GM19351 (cell line): ENCODE data around the gene RFX4.

Experiments used
- ATAC-seq: cut with Tn5 transposase; IDR thresholded peaks from one replicate; pipeline ENCODE4 v1.9.1; 2021; ENCODE audit warnings: mild to moderate bottlenecking, moderate library complexity; ENCODE audit not compliant: unreplicated experiment

Gene RFX4

DNA sequence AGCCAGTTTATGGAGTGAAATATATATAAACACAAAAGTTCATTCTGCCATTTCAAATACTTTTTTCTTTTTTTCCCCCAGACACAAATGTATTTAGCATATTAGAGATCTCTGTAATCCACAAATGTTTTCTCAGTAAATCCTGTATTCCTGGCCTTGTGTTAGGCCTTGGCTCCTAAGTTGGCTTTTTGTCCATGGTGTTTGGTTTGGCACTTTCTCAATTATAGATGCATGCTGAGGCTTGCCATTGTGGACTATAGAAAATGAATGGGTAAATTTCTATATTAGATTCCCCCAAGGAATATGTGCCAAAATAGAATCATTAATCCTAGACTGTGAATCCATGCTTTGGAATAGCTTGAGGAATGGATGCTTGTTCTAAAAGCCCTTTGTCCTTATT lies 208.7 kb downstream of the RFX4 start:
- no peak for ATAC-seq

DNA sequence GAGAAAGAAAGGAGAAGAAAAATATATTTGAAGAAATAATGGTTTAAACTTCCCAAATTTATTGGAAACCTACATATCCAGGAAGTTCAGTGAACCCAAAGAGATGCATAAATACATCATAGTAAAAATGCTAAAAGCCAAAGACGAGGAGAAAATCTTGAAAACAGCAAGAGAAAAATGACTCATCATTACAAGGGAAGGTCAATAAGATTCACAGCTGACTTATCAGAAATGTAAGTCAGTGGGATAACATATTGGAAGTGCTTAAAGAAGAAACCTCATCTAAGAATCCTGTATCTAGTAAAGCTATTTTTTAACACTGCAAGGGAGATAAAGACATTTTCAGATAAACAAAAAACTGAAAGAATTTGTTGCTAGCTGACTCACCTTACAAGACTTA lies 211.6 kb downstream of the RFX4 start:
- ATAC-seq: no peak

DNA sequence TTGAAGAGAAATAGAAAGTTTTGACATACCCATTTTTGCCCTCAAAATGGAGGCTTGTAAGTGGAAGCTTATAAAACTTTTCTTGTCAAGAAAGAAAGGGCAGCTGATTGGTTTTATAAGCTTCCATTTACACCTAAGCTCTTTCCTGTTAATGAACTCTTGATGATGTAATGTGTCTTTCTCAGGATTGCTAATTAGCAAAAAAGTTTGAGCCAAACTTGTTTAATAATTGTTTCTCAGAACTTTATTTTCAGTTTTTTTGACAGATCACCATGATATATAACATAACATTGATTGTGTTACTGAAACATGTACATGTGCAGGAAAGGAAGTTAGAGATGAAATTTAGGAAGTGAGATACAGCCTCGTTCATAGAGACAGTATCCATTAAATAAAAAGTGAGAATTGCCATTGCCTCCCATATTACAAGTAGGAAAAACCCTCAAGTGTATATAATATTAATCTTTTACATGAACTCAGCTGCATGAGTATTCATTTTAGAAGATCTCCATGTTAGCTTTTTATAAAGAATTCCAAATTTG lies 218.4 kb downstream of the RFX4 start:
- ATAC-seq: no peak

DNA sequence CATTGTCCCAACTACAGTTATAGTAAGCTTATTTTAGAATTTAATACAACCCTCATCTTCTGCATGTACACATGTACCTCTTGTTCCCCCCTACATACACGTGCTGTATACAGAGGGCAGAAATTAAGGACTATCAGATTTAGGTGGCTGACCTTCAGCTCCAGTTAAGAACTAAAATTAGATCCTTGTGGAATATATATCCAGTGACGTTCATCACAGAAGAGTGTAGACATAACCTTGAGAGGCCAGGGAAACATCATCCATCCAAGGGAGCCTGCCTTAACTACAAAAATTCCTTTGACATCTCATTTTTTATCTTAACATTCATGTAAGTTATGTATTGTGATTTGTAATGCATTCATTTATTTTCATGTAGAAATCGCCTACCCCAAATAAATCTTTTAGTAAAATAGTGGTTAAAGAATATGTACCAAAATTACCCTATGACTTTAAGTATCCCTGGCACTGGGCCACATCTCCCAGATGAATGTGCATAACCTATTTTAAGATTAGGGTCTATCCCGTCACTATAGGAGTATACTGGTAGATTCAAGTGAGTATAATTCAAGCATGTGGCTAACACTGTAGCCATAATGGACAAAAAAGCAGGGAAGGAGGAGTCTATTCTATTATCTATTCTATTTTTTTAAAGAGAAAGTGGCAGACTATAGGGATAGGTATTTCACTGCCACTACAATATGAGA lies 219.2 kb downstream of the RFX4 start:
- no peak for ATAC-seq

DNA sequence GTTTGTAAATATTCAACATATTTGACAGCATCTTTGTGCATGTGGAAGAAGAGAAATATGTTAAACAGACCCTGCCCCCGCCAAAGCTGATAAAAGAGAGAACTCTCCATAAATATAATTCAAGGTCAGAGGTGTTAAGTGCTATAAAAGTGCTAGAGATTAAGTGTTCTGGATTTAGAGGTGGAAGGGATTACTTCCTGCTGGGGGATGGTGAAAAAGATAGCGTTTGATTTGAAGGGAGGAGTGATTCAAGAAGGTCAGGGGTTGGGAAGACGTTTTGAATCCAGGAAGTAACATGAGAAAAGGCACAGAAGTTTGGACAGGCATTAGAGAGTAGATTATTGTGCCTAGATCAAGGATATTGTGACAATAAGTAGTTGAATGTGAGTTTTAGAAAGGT lies 221.9 kb downstream of the RFX4 start:
- ATAC-seq: no peak
